ENCODE measurements around the gene ADCY5.

DNA sequence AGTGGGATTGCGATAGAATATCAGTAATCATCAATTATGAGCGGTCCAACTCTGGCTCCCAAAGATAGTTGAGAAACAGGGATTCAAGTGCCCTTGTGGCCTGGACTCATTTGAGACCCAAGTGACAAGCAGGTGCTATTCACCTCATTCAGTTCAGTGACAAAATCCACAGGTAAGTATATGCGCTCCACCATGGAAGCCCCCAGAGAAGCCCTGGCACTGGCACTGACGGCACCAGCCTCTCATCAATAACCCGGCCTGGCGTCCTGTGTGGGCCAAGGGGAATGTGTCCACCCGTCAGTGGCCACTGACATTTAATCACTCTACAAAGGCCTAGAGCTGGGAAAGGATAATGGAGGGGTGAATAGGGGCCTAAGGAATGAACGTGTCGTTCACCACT, 117.2 kb downstream of the ADCY5 start:
- TF ChIP-seq CTCF (IDR thresholded peaks at IDR 0.05; ENCODE audit: poor library complexity) = no peak
- TF ChIP-seq EZH2 (IDR thresholded peaks at IDR 0.05; ENCODE audit: borderline replicate concordance) = no peak
- no peak for TF ChIP-seq EZH2phosphoT487 (IDR thresholded peaks at IDR 0.05; ENCODE audit: low read depth, severe bottlenecking, unreplicated experiment)
